GM12878 (cell line): ENCODE data around the gene MTA3. TPM values are rescaled to one million over a fixed set of nuclear protein-coding genes. Genes with fewer than 3 reads are reported as not detected.

Experiments
- BRCA1 ChIP-seq: IDR thresholded peaks from 2 replicates; pipeline ENCODE4 v1.6.1; 2011; ENCODE audit warnings: low read depth, low read length, improper control_type of control experiment
- CEBPZ ChIP-seq: fragments of 150-350 bp; IDR thresholded peaks from 2 replicates; pipeline ENCODE4 v1.6.1; 2016; ENCODE audit warnings: low read depth, low read length
- CHD4 ChIP-seq: fragments of 200-600 bp; sonication (generic); IDR thresholded peaks from 2 replicates; pipeline ENCODE4 v1.6.1; 2016; ENCODE audit warnings: mild to moderate bottlenecking
- CREB1 ChIP-seq: IDR thresholded peaks from 2 replicates; pipeline ENCODE4 v1.6.1; 2012; ENCODE audit warnings: low read depth, mild to moderate bottlenecking, inconsistent platforms
- CREM ChIP-seq: IDR thresholded peaks from 2 replicates; pipeline ENCODE4 v1.6.1; 2014; ENCODE audit warnings: antibody characterized with exemption, low read depth
- CTCF ChIP-seq, 3 experiments: IDR thresholded peaks in 2 of 3; conservative IDR thresholded peaks in 1 of 3; 2 replicates each; pipeline ENCODE4 v1.5.1; 2011; ENCODE audit warnings: low read depth in 3 of 3, low read length in 3 of 3, mild to moderate bottlenecking in 3 of 3, control low read depth in 2 of 3, moderate library complexity in 2 of 3, inconsistent platforms in 1 of 3, mixed read lengths in 1 of 3; ENCODE audit not compliant: control insufficient read depth in 2 of 3, insufficient read depth in 1 of 3; ENCODE audit errors: extremely low read depth in 1 of 3
- ETV6 ChIP-seq, 2 experiments: fragments of 450-650 bp in 1 of 2; IDR thresholded peaks in 1 of 2; conservative IDR thresholded peaks in 1 of 2; 2 replicates each; pipeline ENCODE4 v1.6.1; 2014; ENCODE audit warnings: antibody characterized with exemption in 1 of 2, borderline replicate concordance in 1 of 2, low read depth in 1 of 2, mild to moderate bottlenecking in 1 of 2, moderate library complexity in 1 of 2
- EZH2 ChIP-seq: IDR thresholded peaks from 2 replicates; pipeline ENCODE4 v1.6.1; 2012; ENCODE audit warnings: low read depth, mild to moderate bottlenecking, control low read depth, inconsistent platforms, low read length, borderline replicate concordance; ENCODE audit not compliant: control insufficient read depth
- FOXM1 ChIP-seq: IDR thresholded peaks from 2 replicates; pipeline ENCODE4 v1.6.1; 2012; ENCODE audit warnings: low read depth, mild to moderate bottlenecking, inconsistent platforms, low read length, moderate library complexity
- GATAD2B ChIP-seq: fragments of 450-650 bp; conservative IDR thresholded peaks from 2 replicates; pipeline ENCODE4 v1.6.1; 2017; ENCODE audit warnings: low read depth, mild to moderate bottlenecking, moderate library complexity
- IKZF2 ChIP-seq, 2 experiments: fragments of 450-650 bp; IDR thresholded peaks; 2 replicates each; pipeline ENCODE4 v1.6.1; 2017; ENCODE audit warnings: mild to moderate bottlenecking in 2 of 2, moderate library complexity in 2 of 2
- JUND ChIP-seq: IDR thresholded peaks from 2 replicates; pipeline ENCODE4 v1.6.1; 2012; ENCODE audit warnings: low read depth, mild to moderate bottlenecking, low read length, improper control_type of control experiment, moderate library complexity
- KDM1A ChIP-seq: fragments of 200-600 bp; sonication (generic); IDR thresholded peaks from 2 replicates; pipeline ENCODE4 v1.6.1; 2016; ENCODE audit warnings: borderline replicate concordance
- MYB ChIP-seq: fragments of 150-350 bp; IDR thresholded peaks from 2 replicates; pipeline ENCODE4 v1.6.1; 2014; ENCODE audit warnings: mild to moderate bottlenecking, low read depth, low read length, borderline replicate concordance
- NBN ChIP-seq: fragments of 450-650 bp; IDR thresholded peaks from 2 replicates; pipeline ENCODE4 v1.6.1; 2016
- PAX8 ChIP-seq: fragments of 450-650 bp; IDR thresholded peaks from 2 replicates; pipeline ENCODE4 v1.6.1; 2017; ENCODE audit warnings: mild to moderate bottlenecking, moderate library complexity
- RAD21 ChIP-seq: IDR thresholded peaks from 2 replicates; pipeline ENCODE4 v1.6.1; 2011; ENCODE audit warnings: mild to moderate bottlenecking, low read depth, low read length, moderate library complexity; ENCODE audit not compliant: insufficient read depth
- RAD51 ChIP-seq: fragments of 450-650 bp; IDR thresholded peaks from 2 replicates; pipeline ENCODE4 v1.6.1; 2016; ENCODE audit warnings: moderate library complexity, mild to moderate bottlenecking, inconsistent platforms
- SIN3A ChIP-seq: IDR thresholded peaks from 2 replicates; pipeline ENCODE4 v1.6.1; 2012; ENCODE audit warnings: low read depth, low read length, improper control_type of control experiment
- SMAD5 ChIP-seq: IDR thresholded peaks from 2 replicates; pipeline ENCODE4 v1.6.1; 2016; ENCODE audit warnings: antibody characterized with exemption, low read depth
- SMC3 ChIP-seq: IDR thresholded peaks from 2 replicates; pipeline ENCODE4 v1.6.1; 2011; ENCODE audit warnings: low read length, improper control_type of control experiment, borderline replicate concordance
- TBL1XR1 ChIP-seq: IDR thresholded peaks from 2 replicates; pipeline ENCODE4 v1.6.1; 2012; ENCODE audit warnings: low read depth, low read length, improper control_type of control experiment
- TCF7 ChIP-seq: IDR thresholded peaks from 2 replicates; pipeline ENCODE4 v1.6.1; 2014; ENCODE audit warnings: antibody characterized with exemption, borderline replicate concordance
- ZNF24 ChIP-seq: fragments of 450-650 bp; IDR thresholded peaks from 2 replicates; pipeline ENCODE4 v1.6.1; 2017; ENCODE audit warnings: antibody characterized with exemption, mild to moderate bottlenecking
- polyA plus RNA-seq, 11 experiments: library from polyadenylated mRNA; depleted of rRNA in 4 of 11; unstranded in 6 of 11; stranded (reverse) in 5 of 11; fragments of >200 nt; fragmentation: Nextera tagmentation in 4 of 11; fragmentation: Illumina TruSeq in 1 of 11; extraction: Ambion mirVana in 4 of 11; extraction: Trizol in 1 of 11; gene quantifications; 1 replicate in 1 of 11; 2 replicates in 10 of 11; pipeline versions ENCODE4 v1.2.1 to v1.2.3, GENCODE V29; 2011 to 2016; ENCODE audit warnings: inconsistent platforms in 2 of 11, missing spikeins in 2 of 11, low read depth in 1 of 11
- total RNA-seq, 4 experiments: library from RNA; depleted of rRNA in 3 of 4; stranded (reverse); fragments of >200 nt in 3 of 4; fragmentation: Illumina TruSeq in 1 of 4; extraction: Trizol in 1 of 4; gene quantifications; 2 replicates each; pipeline versions ENCODE4 v1.2.1 to v1.2.3, GENCODE V29; 2013 to 2021

MTA3 gene
- total and polyA plus RNA-seq, 10 of the 15 experiments (the other 5 are each of a cell fraction or from before 2014, with no cell fraction given) = 17.6 to 45.5 (median 26.5) TPM

- TF ChIP-seq CEBPZ = no peak
- no peak for TF ChIP-seq SMAD5
- no peak for TF ChIP-seq EZH2
- TF ChIP-seq SMC3 = no peak
- peak; percentile 85 for TF ChIP-seq RAD51
- no peak for TF ChIP-seq CHD4
- TF ChIP-seq MYB = no peak
- no peak for TF ChIP-seq RAD21
- TF ChIP-seq FOXM1 = no peak
- no peak for TF ChIP-seq TBL1XR1
- TF ChIP-seq CTCF (IDR thresholded peaks at IDR 0.05 in 2 of 3, conservative IDR thresholded peaks at IDR 0.05 in 1 of 3; ENCODE audit: control insufficient read depth in 2 of 3, extremely low read depth in 1 of 3, insufficient read depth in 1 of 3, low read depth in 3 of 3, low read length in 3 of 3) = no peak
- peak; percentile 59; the same call in 1 of the 2 replicates for TF ChIP-seq NBN
- no peak for TF ChIP-seq BRCA1
- TF ChIP-seq KDM1A = no peak
- no peak for TF ChIP-seq JUND
- TF ChIP-seq IKZF2 (IDR thresholded peaks at IDR 0.05) = peak; percentile 58 to 66; a peak in 3 of 4 replicates
- no peak; the same call in none of the 2 replicates for TF ChIP-seq GATAD2B
- TF ChIP-seq ETV6 (conservative IDR thresholded peaks at IDR 0.05 in 1 of 2, IDR thresholded peaks at IDR 0.05 in 1 of 2; ENCODE audit: borderline replicate concordance in 1 of 2, low read depth in 1 of 2) = no peak
- TF ChIP-seq TCF7 = no peak
- TF ChIP-seq CREB1 = no peak
- TF ChIP-seq PAX8 = no peak
- no peak for TF ChIP-seq SIN3A
- peak; percentile 54; the same call in 1 of the 2 replicates for TF ChIP-seq ZNF24
- TF ChIP-seq CREM = no peak
Measured at GRCh38 chr2:42754021-42754775, 185.8 kb downstream of the MTA3 start (continued).
